GM18870 (cell line): ENCODE data around the gene TNFRSF9.
"Not testable (repeated sequence)": the region's sequence is repeated elsewhere in the genome, so short reads cannot be mapped to it uniquely, and the experiment has no call there.

ENCODE experiments used
- ATAC-seq: cut with Tn5 transposase; IDR thresholded peaks from one replicate; pipeline ENCODE4 v1.9.1; 2021; ENCODE audit warnings: moderate library complexity; ENCODE audit not compliant: unreplicated experiment

The TNFRSF9 gene

GRCh38 chr1:7921796-7922195 lies 18.8 kb downstream of the TNFRSF9 start:
- no peak for ATAC-seq

- no peak for ATAC-seq
Observed at GRCh38 chr1:7919880-7920279, 20.8 kb downstream of the TNFRSF9 start.

- not testable (repeated sequence) for ATAC-seq
Observed at GRCh38 chr1:7917971-7918370, 22.7 kb downstream of the TNFRSF9 start.

GRCh38 chr1:7916501-7916830 lies 24.2 kb downstream of the TNFRSF9 start:
- no peak for ATAC-seq

- no peak for ATAC-seq
Observed at GRCh38 chr1:7915826-7916500, 24.7 kb downstream of the TNFRSF9 start.

- no peak for ATAC-seq
Observed at GRCh38 chr1:7912743-7913557, 27.7 kb downstream of the TNFRSF9 start.

GRCh38 chr1:7912145-7912544 lies 28.5 kb downstream of the TNFRSF9 start:
- ATAC-seq = no peak

GRCh38 chr1:7905262-7905661 lies 35.4 kb downstream of the TNFRSF9 start:
- ATAC-seq = no peak

- no peak for ATAC-seq
Observed at GRCh38 chr1:7902478-7903085, 38.1 kb downstream of the TNFRSF9 start.

GRCh38 chr1:7899741-7900140 lies 40.9 kb downstream of the TNFRSF9 start:
- ATAC-seq = no peak

- ATAC-seq = no peak
Observed at GRCh38 chr1:7898962-7899361, 41.7 kb downstream of the TNFRSF9 start.

GRCh38 chr1:7896994-7897393 lies 43.6 kb downstream of the TNFRSF9 start:
- no peak for ATAC-seq

- no peak for ATAC-seq
Observed at GRCh38 chr1:7893529-7894180, 47.0 kb downstream of the TNFRSF9 start.

- ATAC-seq = no peak
Observed at GRCh38 chr1:7891804-7892203, 48.8 kb downstream of the TNFRSF9 start.

GRCh38 chr1:7890853-7891252 lies 49.8 kb downstream of the TNFRSF9 start:
- no peak for ATAC-seq

GRCh38 chr1:7888248-7889081 lies 52.2 kb downstream of the TNFRSF9 start:
- ATAC-seq = no peak

GRCh38 chr1:7886405-7886745 lies 54.3 kb downstream of the TNFRSF9 start:
- no peak for ATAC-seq

- no peak for ATAC-seq
Observed at GRCh38 chr1:7885513-7886404, 54.9 kb downstream of the TNFRSF9 start.

- no peak for ATAC-seq
Observed at GRCh38 chr1:7884757-7885156, 55.9 kb downstream of the TNFRSF9 start.

- no peak for ATAC-seq
Observed at GRCh38 chr1:7879228-7879627, 61.4 kb downstream of the TNFRSF9 start.
